A673 (cell line): Measurements from ENCODE around the gene SORL1. TPM values are rescaled to one million over a fixed set of nuclear protein-coding genes. Genes with fewer than 3 reads are reported as not detected.

Source experiments
- BruUV-seq: library from RNA; stranded (reverse); fragments of 400-500 nt; replicated peaks from 2 replicates; lab custom pipeline; 2021; lab: Mats Ljungman, UMichigan
- CTCF ChIA-PET: fragments of 300-600 bp; sonication (Branson Sonifier 250); formaldehyde crosslinking; loops from one replicate; lab custom pipeline; 2022; ENCODE audit warnings: antibody characterized with exemption; lab: Charles Lee
- POLR2A ChIA-PET: fragments of 300-600 bp; sonication (Branson Sonifier 250); formaldehyde crosslinking; loops from one replicate; lab custom pipeline; 2022; ENCODE audit warnings: antibody characterized with exemption; ENCODE audit not compliant: low non-redundant PET; lab: Charles Lee
- DNase-seq: peaks from one replicate; pipeline ENCODE4 v3.0.0-alpha.2; 2015; ENCODE audit warnings: low spot score
- H3K27ac ChIP-seq: fragments of 200-600 bp; sonication (generic); 2 replicates; pipeline ENCODE4 v1.5.1; 2016; ENCODE audit warnings: mixed run types, low read depth, mild to moderate bottlenecking, mixed read lengths, antibody characterized with exemption, low read length; ENCODE audit not compliant: poor library complexity, severe bottlenecking
- H3K27me3 ChIP-seq: fragments of 200-600 bp; sonication (generic); replicated peaks from 2 replicates; pipeline ENCODE4 v1.6.1; 2017; ENCODE audit warnings: mixed run types, low read depth, mild to moderate bottlenecking, mixed read lengths, antibody characterized with exemption, low read length; ENCODE audit not compliant: insufficient read depth, poor library complexity
- H3K36me3 ChIP-seq: fragments of 200-600 bp; sonication (generic); 2 replicates; pipeline ENCODE4 v1.6.1; 2016; ENCODE audit warnings: mixed run types, mild to moderate bottlenecking, mixed read lengths, antibody characterized with exemption, low read length; ENCODE audit not compliant: insufficient read depth, poor library complexity, severe bottlenecking
- H3K4me1 ChIP-seq: fragments of 200-600 bp; sonication (generic); 2 replicates; pipeline ENCODE4 v1.6.1; 2017; ENCODE audit warnings: mixed run types, mild to moderate bottlenecking, mixed read lengths, antibody characterized with exemption, low read length; ENCODE audit not compliant: insufficient read depth, poor library complexity, severe bottlenecking
- H3K4me3 ChIP-seq: fragments of 200-600 bp; sonication (generic); 2 replicates; pipeline ENCODE4 v1.5.1; 2016; ENCODE audit warnings: low read depth, mixed run types, mild to moderate bottlenecking, mixed read lengths, low read length; ENCODE audit not compliant: poor library complexity, severe bottlenecking
- H3K9me3 ChIP-seq: fragments of 200-600 bp; sonication (generic); 2 replicates; pipeline ENCODE4 v1.6.1; 2016; ENCODE audit warnings: mixed run types, low read depth, mild to moderate bottlenecking, mixed read lengths, antibody characterized with exemption, low read length; ENCODE audit not compliant: poor library complexity, severe bottlenecking
- CTCF ChIP-seq: fragments of 300-800, 200-600 bp; sonication (generic); conservative IDR thresholded peaks from 2 replicates; pipeline ENCODE4 v1.5.1; 2017; ENCODE audit warnings: low read depth, mild to moderate bottlenecking, antibody characterized with exemption, low read length, moderate library complexity, mixed read lengths
- EZH2 ChIP-seq: fragments of 200-600 bp; sonication (generic); IDR thresholded peaks from 2 replicates; pipeline ENCODE4 v1.6.1; 2017; ENCODE audit warnings: borderline replicate concordance, low read depth, mild to moderate bottlenecking, mixed read lengths, antibody characterized with exemption, low read length; ENCODE audit not compliant: poor library complexity, severe bottlenecking
- intact Hi-C: fragments of 100-400 bp; cut with micrococcal nuclease; formaldehyde crosslinking; loops from one replicate; pipeline ENCODE4 v1.10.0; 2022; ENCODE audit not compliant: unreplicated experiment
- total RNA-seq: library from RNA; stranded (reverse); gene quantifications from 2 replicates; pipeline ENCODE4 v1.2.3, GENCODE V29; 2021

Gene SORL1
- total RNA-seq, 1 experiment from 2014 or later = 0.95 TPM

DNA sequence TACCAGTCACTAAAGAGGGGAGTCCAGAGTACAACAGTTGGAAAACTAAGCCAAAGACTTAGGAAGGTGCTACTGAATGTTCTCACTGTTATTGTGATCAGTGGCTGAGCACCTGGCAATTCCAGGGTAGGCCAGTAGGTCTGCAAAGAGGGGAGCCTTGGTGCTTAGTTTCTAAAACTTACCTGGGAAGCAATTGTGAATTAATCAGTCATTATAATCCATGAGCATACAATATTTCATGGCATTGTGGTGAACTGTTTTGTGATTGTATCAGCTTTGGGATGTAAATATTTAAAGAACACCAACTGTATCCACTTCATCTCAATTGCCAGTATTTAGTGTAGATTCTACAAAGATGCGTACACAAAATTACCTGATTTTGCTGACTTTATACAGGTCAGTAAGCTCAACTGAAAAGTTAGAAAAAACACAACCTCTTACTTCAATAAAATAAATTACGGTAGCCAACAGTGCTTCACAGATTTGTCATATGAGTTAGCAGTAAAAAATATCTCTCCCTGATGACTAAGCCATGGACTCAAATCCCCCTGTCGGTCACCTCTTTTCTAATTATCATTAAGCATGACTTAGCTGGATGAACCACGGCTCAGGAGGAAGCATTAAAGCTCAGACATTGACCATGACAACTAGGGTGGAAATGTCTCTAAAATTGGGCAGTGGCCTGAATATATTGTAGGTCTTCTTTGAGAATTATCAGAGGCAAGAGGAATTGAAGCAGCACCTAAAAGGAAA lies 30.8 kb upstream of the SORL1 start:
- Histone ChIP-seq H3K4me3 (no peak overlapping the region), H3K36me3 (no peaks in the 10 kb centered on the region), H3K27me3 (peaks cover 3% of the 10 kb centered on the region), H3K9me3 (no peaks in the 10 kb centered on the region), H3K27ac (no peak overlapping the region), H3K4me1 (no peaks in the 10 kb centered on the region)
- ChIA-PET CTCF (interaction anchor here (1.0 kb wide), 1 partner anchor 54 kb away, joined by 5 read pairs; no protein-coding TSS in a partner anchor), POLR2A (interaction anchor here (0.6 kb wide), 1 partner anchor 11 kb away, joined by 3 read pairs; no protein-coding TSS in a partner anchor)
- no peak for DNase-seq
- intact Hi-C loops = no loop called here
- TF ChIP-seq EZH2 (no peak), CTCF (no peak)
- no TSS peak for BruUV-seq

- no peak for TF ChIP-seq CTCF
- TF ChIP-seq EZH2 = no peak
- Histone ChIP-seq H3K36me3 (no peaks in the 10 kb centered on the region), H3K4me1 (no peaks in the 10 kb centered on the region), H3K4me3 (no peak overlapping the region), H3K27ac (no peak overlapping the region), H3K27me3 (peaks cover 17% of the 10 kb centered on the region), H3K9me3 (no peaks in the 10 kb centered on the region)
- POLR2A ChIA-PET = no interaction called here
- no TSS peak for BruUV-seq
- DNase-seq = no peak
- CTCF ChIA-PET = no interaction called here
- intact Hi-C loops = no loop called here
Measured at GRCh38 chr11:121422675-121423074, 29.4 kb upstream of the SORL1 start.

DNA sequence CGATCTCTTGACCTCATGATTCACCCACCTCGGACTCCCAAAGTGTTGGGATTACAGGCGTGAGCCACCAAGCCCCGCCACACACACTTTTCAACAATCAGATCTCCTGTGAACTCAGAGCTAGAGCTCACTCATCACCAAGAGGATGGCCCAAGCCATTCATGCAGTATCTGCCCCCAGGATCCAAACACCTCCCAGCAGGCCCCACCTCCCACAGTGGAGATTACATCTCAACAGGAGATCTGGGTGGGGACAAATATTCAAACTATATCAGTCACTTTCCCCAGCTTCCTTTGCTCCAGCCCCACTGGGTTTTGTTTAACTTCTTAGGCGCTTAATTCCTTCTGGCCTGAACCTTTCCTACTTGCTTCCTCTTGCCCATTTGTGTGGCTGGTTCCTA lies 26.3 kb upstream of the SORL1 start:
- CTCF ChIA-PET = no interaction called here

More for the DNA sequence above, 26.3 kb upstream of the SORL1 start:
- no peak for DNase-seq
- no peak overlapping the region for H3K27ac ChIP-seq
- peaks cover 37% of the 10 kb centered on the region for H3K27me3 ChIP-seq
- no peaks in the 10 kb centered on the region for H3K36me3 ChIP-seq
- POLR2A ChIA-PET = no interaction called here
- H3K4me1 ChIP-seq = no peaks in the 10 kb centered on the region
- no peak for TF ChIP-seq CTCF
- H3K9me3 ChIP-seq = no peaks in the 10 kb centered on the region
- H3K4me3 ChIP-seq = no peak overlapping the region
- intact Hi-C loops = no loop called here
- no TSS peak for BruUV-seq
